GM23338 (cell line): ENCODE results near the gene ZNF71. TPM values are rescaled to one million over a fixed set of nuclear protein-coding genes. Genes with fewer than 3 reads are reported as not detected.

Experiments
- ATAC-seq: fragments of 200-7000 bp; cut with Tn5 transposase; 3 replicates; pipeline ENCODE4 v1.9.1; 2020
- DNase-seq: peaks from one replicate; pipeline ENCODE4 v3.0.0-alpha.2; 2015; ENCODE audit warnings: low spot score
- H2AFZ ChIP-seq: fragments of 200-600 bp; sonication (generic); 2 replicates; pipeline ENCODE4 v1.8.0; 2016; ENCODE audit warnings: antibody characterized with exemption, mild to moderate bottlenecking, moderate library complexity
- H3F3A ChIP-seq: fragments of 200-600 bp; sonication (generic); replicated peaks from 2 replicates; pipeline ENCODE4 v1.8.0; 2017; ENCODE audit warnings: antibody characterized with exemption, mixed run types, low read depth
- H3K27ac ChIP-seq: fragments of 200-600 bp; sonication (generic); 2 replicates; pipeline ENCODE4 v1.6.1; 2016; ENCODE audit warnings: low read depth
- H3K27me3 ChIP-seq: fragments of 200-600 bp; sonication (generic); 2 replicates; pipeline ENCODE4 v1.8.0; 2016; ENCODE audit warnings: mild to moderate bottlenecking, mixed run types, moderate library complexity; ENCODE audit not compliant: insufficient read depth
- H3K36me3 ChIP-seq: fragments of 200-600 bp; sonication (generic); 2 replicates; pipeline ENCODE4 v1.8.0; 2016; ENCODE audit warnings: mild to moderate bottlenecking; ENCODE audit not compliant: insufficient read depth
- H3K4me1 ChIP-seq: fragments of 200-600 bp; sonication (generic); 2 replicates; pipeline ENCODE4 v1.8.0; 2016; ENCODE audit warnings: mild to moderate bottlenecking, moderate library complexity; ENCODE audit not compliant: insufficient read depth
- H3K4me2 ChIP-seq: fragments of 200-600 bp; sonication (generic); 2 replicates; pipeline ENCODE4 v1.7.1; 2017; ENCODE audit warnings: mixed run types
- H3K4me3 ChIP-seq: fragments of 200-600 bp; sonication (generic); 2 replicates; pipeline ENCODE4 v1.6.1; 2016; ENCODE audit warnings: mixed run types
- H3K79me2 ChIP-seq: fragments of 200-600 bp; sonication (generic); replicated peaks from 2 replicates; pipeline ENCODE4 v1.8.0; 2017; ENCODE audit warnings: mild to moderate bottlenecking; ENCODE audit not compliant: insufficient read depth
- H3K9me2 ChIP-seq: fragments of 200-600 bp; sonication (generic); 2 replicates; pipeline ENCODE4 v1.8.0; 2017; ENCODE audit not compliant: insufficient read depth
- H4K20me1 ChIP-seq: fragments of 200-600 bp; sonication (generic); replicated peaks from 2 replicates; pipeline ENCODE4 v1.8.0; 2017; ENCODE audit warnings: mild to moderate bottlenecking; ENCODE audit not compliant: insufficient read depth
- H3K27ac Mint-ChIP-seq: 2 replicates; pipeline ENCODE4 v1.8.0; 2020; ENCODE audit warnings: inconsistent platforms, mild to moderate bottlenecking, moderate library complexity, mixed read lengths
- H3K27me3 Mint-ChIP-seq: 3 replicates; pipeline ENCODE4 v1.8.0; 2022; ENCODE audit warnings: low read depth, mild to moderate bottlenecking, moderate library complexity, mixed read lengths, inconsistent platforms; ENCODE audit not compliant: insufficient read depth, poor library complexity
- H3K36me3 Mint-ChIP-seq: 3 replicates; pipeline ENCODE4 v1.8.0; 2021; ENCODE audit warnings: low read depth, mild to moderate bottlenecking, inconsistent platforms, moderate library complexity, mixed read lengths
- H3K4me1 Mint-ChIP-seq: 3 replicates; pipeline ENCODE4 v1.8.0; 2020; ENCODE audit warnings: mild to moderate bottlenecking, inconsistent platforms, mixed read lengths
- H3K4me3 Mint-ChIP-seq: 3 replicates; pipeline ENCODE4 v1.8.0; 2021; ENCODE audit warnings: moderate library complexity, mild to moderate bottlenecking, inconsistent platforms, mixed read lengths
- H3K9me3 Mint-ChIP-seq: 3 replicates; pipeline ENCODE4 v1.8.0; 2020; ENCODE audit warnings: moderate library complexity, mild to moderate bottlenecking, inconsistent platforms, mixed read lengths
- ETS1 ChIP-seq: IDR thresholded peaks from 2 replicates; pipeline ENCODE4 v1.6.1; 2016; ENCODE audit warnings: antibody characterized with exemption
- EZH2 ChIP-seq: fragments of 200-600 bp; sonication (generic); IDR thresholded peaks from one replicate; pipeline ENCODE4 v1.8.0; 2017; ENCODE audit warnings: antibody characterized with exemption, mild to moderate bottlenecking, low read depth; ENCODE audit not compliant: unreplicated experiment
- EZH2phosphoT487 ChIP-seq: fragments of 200-600 bp; sonication (generic); IDR thresholded peaks from one replicate; pipeline ENCODE4 v1.8.1; 2018; ENCODE audit warnings: antibody characterized with exemption; ENCODE audit not compliant: unreplicated experiment
- JUNB ChIP-seq: IDR thresholded peaks from one replicate; pipeline ENCODE4 v1.6.1; 2016; ENCODE audit warnings: antibody characterized with exemption; ENCODE audit not compliant: unreplicated experiment
- POLR2AphosphoS5 ChIP-seq: IDR thresholded peaks from 2 replicates; pipeline ENCODE4 v1.6.1; 2016; ENCODE audit warnings: antibody characterized with exemption, low read depth
- ZNF114 ChIP-seq: fragments of 250-450 bp; sonication (Bioruptor Pico); IDR thresholded peaks from 2 replicates; pipeline ENCODE4 v1.5.0; 2020; ENCODE audit warnings: mild to moderate bottlenecking, moderate library complexity
- polyA plus RNA-seq: library from polyadenylated mRNA; unstranded; fragments of >200 nt; fragmentation: Nextera tagmentation; extraction: Ambion mirVana; gene quantifications from 2 replicates; pipeline ENCODE4 v1.2.1, GENCODE V29; 2016
- total RNA-seq: library from RNA; depleted of rRNA; stranded (reverse); fragments of >200 nt; shearing (Covaris generic); gene quantifications from 2 replicates; pipeline ENCODE4 v1.2.3, GENCODE V29; 2014
- TF ChIP-seq, protein P1 (sequence below): IDR thresholded peaks from one replicate; pipeline ENCODE4 v1.6.1; 2018; ENCODE audit warnings: antibody characterized with exemption; ENCODE audit not compliant: unreplicated experiment
- TF ChIP-seq, protein P2 (sequence below), 2 experiments: fragments of 200-600 bp in 1 of 2; sonication (generic) in 1 of 2; conservative IDR thresholded peaks; 2 replicates each; pipeline versions ENCODE4 v1.5.1 to v1.6.1; 2016 to 2017; ENCODE audit warnings: antibody characterized with exemption in 2 of 2, low read depth in 2 of 2, mild to moderate bottlenecking in 2 of 2, moderate library complexity in 1 of 2
- TF ChIP-seq, protein P3 (sequence below): fragments of 250-450 bp; sonication (Bioruptor Pico); IDR thresholded peaks from 2 replicates; pipeline ENCODE4 v1.5.0; 2020; ENCODE audit warnings: mild to moderate bottlenecking, moderate library complexity

The ZNF71 gene
- total and polyA plus RNA-seq, 2 experiments from 2014 or later, result 4.7 to 13.2 TPM

GRCh38 chr19:56670961-56671612 lies 76.0 kb downstream of the ZNF71 start:
- H3K27ac Mint-ChIP-seq, result no peak overlapping the region
- Histone ChIP-seq H2AFZ (no peak overlapping the region), H3K79me2 (no peaks in the 10 kb centered on the region), H3K36me3 (no peaks in the 10 kb centered on the region), H4K20me1 (no peaks in the 10 kb centered on the region), H3K4me2 (no peak overlapping the region), H3K4me3 (peak overlapping the region; percentile 45; the same call in 1 of the 2 replicates), H3K27ac (no peak overlapping the region), H3K27me3 (no peaks in the 10 kb centered on the region), H3K9me2 (no peaks in the 10 kb centered on the region), H3F3A (no peaks in the 10 kb centered on the region), H3K4me1 (no peaks in the 10 kb centered on the region)
- peaks cover 36% of the 10 kb centered on the region for H3K36me3 Mint-ChIP-seq
- no peak for TF ChIP-seq POLR2AphosphoS5
- no peak for TF ChIP-seq ETS1
- TF ChIP-seq EZH2, result no peak
- TF ChIP-seq, protein P1, sequence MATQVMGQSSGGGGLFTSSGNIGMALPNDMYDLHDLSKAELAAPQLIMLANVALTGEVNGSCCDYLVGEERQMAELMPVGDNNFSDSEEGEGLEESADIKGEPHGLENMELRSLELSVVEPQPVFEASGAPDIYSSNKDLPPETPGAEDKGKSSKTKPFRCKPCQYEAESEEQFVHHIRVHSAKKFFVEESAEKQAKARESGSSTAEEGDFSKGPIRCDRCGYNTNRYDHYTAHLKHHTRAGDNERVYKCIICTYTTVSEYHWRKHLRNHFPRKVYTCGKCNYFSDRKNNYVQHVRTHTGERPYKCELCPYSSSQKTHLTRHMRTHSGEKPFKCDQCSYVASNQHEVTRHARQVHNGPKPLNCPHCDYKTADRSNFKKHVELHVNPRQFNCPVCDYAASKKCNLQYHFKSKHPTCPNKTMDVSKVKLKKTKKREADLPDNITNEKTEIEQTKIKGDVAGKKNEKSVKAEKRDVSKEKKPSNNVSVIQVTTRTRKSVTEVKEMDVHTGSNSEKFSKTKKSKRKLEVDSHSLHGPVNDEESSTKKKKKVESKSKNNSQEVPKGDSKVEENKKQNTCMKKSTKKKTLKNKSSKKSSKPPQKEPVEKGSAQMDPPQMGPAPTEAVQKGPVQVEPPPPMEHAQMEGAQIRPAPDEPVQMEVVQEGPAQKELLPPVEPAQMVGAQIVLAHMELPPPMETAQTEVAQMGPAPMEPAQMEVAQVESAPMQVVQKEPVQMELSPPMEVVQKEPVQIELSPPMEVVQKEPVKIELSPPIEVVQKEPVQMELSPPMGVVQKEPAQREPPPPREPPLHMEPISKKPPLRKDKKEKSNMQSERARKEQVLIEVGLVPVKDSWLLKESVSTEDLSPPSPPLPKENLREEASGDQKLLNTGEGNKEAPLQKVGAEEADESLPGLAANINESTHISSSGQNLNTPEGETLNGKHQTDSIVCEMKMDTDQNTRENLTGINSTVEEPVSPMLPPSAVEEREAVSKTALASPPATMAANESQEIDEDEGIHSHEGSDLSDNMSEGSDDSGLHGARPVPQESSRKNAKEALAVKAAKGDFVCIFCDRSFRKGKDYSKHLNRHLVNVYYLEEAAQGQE, result no peak
- no peak for TF ChIP-seq JUNB
- no peak for TF ChIP-seq ZNF114 (CRISPR knock-in tag)
- TF ChIP-seq, protein P2, sequence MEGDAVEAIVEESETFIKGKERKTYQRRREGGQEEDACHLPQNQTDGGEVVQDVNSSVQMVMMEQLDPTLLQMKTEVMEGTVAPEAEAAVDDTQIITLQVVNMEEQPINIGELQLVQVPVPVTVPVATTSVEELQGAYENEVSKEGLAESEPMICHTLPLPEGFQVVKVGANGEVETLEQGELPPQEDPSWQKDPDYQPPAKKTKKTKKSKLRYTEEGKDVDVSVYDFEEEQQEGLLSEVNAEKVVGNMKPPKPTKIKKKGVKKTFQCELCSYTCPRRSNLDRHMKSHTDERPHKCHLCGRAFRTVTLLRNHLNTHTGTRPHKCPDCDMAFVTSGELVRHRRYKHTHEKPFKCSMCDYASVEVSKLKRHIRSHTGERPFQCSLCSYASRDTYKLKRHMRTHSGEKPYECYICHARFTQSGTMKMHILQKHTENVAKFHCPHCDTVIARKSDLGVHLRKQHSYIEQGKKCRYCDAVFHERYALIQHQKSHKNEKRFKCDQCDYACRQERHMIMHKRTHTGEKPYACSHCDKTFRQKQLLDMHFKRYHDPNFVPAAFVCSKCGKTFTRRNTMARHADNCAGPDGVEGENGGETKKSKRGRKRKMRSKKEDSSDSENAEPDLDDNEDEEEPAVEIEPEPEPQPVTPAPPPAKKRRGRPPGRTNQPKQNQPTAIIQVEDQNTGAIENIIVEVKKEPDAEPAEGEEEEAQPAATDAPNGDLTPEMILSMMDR (conservative IDR thresholded peaks at IDR 0.05; ENCODE audit: low read depth in 2 of 2), result no peak
- TF ChIP-seq EZH2phosphoT487, result no peak
- TF ChIP-seq, protein P3, sequence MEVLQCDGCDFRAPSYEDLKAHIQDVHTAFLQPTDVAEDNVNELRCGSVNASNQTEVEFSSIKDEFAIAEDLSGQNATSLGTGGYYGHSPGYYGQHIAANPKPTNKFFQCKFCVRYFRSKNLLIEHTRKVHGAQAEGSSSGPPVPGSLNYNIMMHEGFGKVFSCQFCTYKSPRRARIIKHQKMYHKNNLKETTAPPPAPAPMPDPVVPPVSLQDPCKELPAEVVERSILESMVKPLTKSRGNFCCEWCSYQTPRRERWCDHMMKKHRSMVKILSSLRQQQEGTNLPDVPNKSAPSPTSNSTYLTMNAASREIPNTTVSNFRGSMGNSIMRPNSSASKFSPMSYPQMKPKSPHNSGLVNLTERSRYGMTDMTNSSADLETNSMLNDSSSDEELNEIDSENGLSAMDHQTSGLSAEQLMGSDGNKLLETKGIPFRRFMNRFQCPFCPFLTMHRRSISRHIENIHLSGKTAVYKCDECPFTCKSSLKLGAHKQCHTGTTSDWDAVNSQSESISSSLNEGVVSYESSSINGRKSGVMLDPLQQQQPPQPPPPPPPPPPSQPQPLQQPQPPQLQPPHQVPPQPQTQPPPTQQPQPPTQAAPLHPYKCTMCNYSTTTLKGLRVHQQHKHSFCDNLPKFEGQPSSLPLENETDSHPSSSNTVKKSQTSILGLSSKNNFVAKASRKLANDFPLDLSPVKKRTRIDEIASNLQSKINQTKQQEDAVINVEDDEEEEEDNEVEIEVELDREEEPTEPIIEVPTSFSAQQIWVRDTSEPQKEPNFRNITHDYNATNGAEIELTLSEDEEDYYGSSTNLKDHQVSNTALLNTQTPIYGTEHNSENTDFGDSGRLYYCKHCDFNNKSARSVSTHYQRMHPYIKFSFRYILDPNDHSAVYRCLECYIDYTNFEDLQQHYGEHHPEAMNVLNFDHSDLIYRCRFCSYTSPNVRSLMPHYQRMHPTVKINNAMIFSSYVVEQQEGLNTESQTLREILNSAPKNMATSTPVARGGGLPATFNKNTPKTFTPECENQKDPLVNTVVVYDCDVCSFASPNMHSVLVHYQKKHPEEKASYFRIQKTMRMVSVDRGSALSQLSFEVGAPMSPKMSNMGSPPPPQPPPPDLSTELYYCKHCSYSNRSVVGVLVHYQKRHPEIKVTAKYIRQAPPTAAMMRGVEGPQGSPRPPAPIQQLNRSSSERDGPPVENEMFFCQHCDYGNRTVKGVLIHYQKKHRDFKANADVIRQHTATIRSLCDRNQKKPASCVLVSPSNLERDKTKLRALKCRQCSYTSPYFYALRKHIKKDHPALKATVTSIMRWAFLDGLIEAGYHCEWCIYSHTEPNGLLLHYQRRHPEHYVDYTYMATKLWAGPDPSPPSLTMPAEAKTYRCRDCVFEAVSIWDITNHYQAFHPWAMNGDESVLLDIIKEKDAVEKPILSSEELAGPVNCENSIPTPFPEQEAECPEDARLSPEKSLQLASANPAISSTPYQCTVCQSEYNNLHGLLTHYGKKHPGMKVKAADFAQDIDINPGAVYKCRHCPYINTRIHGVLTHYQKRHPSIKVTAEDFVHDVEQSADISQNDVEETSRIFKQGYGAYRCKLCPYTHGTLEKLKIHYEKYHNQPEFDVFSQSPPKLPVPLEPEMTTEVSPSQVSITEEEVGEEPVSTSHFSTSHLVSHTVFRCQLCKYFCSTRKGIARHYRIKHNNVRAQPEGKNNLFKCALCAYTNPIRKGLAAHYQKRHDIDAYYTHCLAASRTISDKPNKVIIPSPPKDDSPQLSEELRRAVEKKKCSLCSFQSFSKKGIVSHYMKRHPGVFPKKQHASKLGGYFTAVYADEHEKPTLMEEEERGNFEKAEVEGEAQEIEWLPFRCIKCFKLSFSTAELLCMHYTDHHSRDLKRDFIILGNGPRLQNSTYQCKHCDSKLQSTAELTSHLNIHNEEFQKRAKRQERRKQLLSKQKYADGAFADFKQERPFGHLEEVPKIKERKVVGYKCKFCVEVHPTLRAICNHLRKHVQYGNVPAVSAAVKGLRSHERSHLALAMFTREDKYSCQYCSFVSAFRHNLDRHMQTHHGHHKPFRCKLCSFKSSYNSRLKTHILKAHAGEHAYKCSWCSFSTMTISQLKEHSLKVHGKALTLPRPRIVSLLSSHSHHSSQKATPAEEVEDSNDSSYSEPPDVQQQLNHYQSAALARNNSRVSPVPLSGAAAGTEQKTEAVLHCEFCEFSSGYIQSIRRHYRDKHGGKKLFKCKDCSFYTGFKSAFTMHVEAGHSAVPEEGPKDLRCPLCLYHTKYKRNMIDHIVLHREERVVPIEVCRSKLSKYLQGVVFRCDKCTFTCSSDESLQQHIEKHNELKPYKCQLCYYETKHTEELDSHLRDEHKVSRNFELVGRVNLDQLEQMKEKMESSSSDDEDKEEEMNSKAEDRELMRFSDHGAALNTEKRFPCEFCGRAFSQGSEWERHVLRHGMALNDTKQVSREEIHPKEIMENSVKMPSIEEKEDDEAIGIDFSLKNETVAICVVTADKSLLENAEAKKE (CRISPR knock-in tag), result no peak
- peaks cover 88% of the 10 kb centered on the region for H3K9me3 Mint-ChIP-seq
- peaks cover 6% of the 10 kb centered on the region for H3K27me3 Mint-ChIP-seq
- no peaks in the 10 kb centered on the region for H3K4me1 Mint-ChIP-seq
- DNase-seq, result no peak
- peak overlapping the region; percentile 64; the same call in 2 of the 3 replicates for H3K4me3 Mint-ChIP-seq
- peak; percentile 49 for ATAC-seq
